ENCODE data around the gene TMEM171.

- TF ChIP-seq POLR2A (IDR thresholded peaks at IDR 0.05): no peak
- TF ChIP-seq CTCF (IDR thresholded peaks at IDR 0.05): no peak
- no peak for TF ChIP-seq EP300 (IDR thresholded peaks at IDR 0.05)
Observed at GRCh38 chr5:73129143-73129542, 8.8 kb downstream of the TMEM171 start.

Measured in ovary (tissue), 3 donors.